Measurements from ENCODE around the gene GPC5.

DNA sequence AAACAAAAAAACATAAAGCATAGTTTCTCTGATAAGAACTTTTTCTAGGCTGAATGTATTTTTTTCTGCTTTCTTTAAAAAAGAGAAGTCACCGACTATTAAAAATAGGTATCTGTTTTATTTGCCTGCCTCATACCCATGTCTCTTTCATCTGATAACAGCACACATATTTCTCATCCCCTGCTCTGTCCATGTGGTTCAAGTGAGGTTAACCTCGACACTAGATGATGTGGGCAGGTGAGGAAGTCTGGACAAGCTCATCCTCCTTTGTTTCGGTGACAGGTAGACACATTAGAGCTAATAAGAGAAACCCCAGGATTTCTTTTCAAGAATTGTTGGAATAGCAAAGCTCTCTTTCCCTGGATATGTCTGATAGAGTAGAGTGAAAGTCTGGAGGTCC is 222.7 kb downstream of the GPC5 start:
- TF ChIP-seq, protein P1, sequence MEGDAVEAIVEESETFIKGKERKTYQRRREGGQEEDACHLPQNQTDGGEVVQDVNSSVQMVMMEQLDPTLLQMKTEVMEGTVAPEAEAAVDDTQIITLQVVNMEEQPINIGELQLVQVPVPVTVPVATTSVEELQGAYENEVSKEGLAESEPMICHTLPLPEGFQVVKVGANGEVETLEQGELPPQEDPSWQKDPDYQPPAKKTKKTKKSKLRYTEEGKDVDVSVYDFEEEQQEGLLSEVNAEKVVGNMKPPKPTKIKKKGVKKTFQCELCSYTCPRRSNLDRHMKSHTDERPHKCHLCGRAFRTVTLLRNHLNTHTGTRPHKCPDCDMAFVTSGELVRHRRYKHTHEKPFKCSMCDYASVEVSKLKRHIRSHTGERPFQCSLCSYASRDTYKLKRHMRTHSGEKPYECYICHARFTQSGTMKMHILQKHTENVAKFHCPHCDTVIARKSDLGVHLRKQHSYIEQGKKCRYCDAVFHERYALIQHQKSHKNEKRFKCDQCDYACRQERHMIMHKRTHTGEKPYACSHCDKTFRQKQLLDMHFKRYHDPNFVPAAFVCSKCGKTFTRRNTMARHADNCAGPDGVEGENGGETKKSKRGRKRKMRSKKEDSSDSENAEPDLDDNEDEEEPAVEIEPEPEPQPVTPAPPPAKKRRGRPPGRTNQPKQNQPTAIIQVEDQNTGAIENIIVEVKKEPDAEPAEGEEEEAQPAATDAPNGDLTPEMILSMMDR (conservative IDR thresholded peaks at IDR 0.05; ENCODE audit: low read depth, low read length): no peak
- no peak for TF ChIP-seq EZH2 (IDR thresholded peaks at IDR 0.05; ENCODE audit: borderline replicate concordance, low read depth, low read length, poor library complexity, severe bottlenecking)

Measured in A673 (cell line).